ENCODE measurements around the gene FARP1. TPM values are rescaled to one million over a fixed set of nuclear protein-coding genes. Genes with fewer than 3 reads are reported as not detected.
A peak's percentile ranks its signal among the peaks of the same experiment; 100 is the strongest.

The FARP1 gene
- total RNA-seq, 4 donors from 2014 or later, result 103 to 172 (median 129) TPM

DNA sequence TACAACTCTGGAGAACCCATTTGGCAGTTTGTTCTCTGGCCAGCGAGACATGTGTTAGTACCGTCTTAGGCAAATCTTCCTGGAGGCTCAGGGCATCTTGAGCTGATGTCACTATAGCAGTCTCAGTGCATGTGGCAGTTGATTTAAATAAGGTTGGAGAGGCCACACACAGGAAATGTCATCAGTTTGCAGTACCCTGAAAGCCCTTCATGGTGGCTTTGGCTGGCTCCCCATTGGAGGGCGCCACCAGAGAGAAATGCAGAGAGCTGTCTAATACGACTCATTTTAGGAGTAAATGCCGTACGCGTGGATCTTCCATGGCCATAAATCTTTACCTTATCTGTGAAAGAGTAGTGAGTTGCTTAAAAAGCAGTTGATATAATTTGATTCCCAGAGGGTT, 270.9 kb downstream of the FARP1 start:
- H3K36me3 ChIP-seq, result no peaks in the 10 kb centered on the region
- H3K27me3 ChIP-seq, result no peaks in the 10 kb centered on the region
- TF ChIP-seq POLR2A (IDR thresholded peaks at IDR 0.05), result no peak
- TF ChIP-seq, protein P1, sequence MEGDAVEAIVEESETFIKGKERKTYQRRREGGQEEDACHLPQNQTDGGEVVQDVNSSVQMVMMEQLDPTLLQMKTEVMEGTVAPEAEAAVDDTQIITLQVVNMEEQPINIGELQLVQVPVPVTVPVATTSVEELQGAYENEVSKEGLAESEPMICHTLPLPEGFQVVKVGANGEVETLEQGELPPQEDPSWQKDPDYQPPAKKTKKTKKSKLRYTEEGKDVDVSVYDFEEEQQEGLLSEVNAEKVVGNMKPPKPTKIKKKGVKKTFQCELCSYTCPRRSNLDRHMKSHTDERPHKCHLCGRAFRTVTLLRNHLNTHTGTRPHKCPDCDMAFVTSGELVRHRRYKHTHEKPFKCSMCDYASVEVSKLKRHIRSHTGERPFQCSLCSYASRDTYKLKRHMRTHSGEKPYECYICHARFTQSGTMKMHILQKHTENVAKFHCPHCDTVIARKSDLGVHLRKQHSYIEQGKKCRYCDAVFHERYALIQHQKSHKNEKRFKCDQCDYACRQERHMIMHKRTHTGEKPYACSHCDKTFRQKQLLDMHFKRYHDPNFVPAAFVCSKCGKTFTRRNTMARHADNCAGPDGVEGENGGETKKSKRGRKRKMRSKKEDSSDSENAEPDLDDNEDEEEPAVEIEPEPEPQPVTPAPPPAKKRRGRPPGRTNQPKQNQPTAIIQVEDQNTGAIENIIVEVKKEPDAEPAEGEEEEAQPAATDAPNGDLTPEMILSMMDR (IDR thresholded peaks at IDR 0.05), result no peak
- peak overlapping the region; percentile 33 to 86 (median 84) for H3K27ac ChIP-seq
- intact Hi-C loops (cut with DNase I), result no loop called here
- no peak overlapping the region for H3K4me3 ChIP-seq (replicated peaks in 1 of 3)
- 93 to 99% methylated on average over 7 of the region's 7 CpGs for WGBS, 2 donors
- no peaks in the 10 kb centered on the region for H3K9me3 ChIP-seq
- H3K4me1 ChIP-seq, result peaks cover 42 to 45% of the 10 kb centered on the region in 2 donors
- no peak for DNase-seq

DNA sequence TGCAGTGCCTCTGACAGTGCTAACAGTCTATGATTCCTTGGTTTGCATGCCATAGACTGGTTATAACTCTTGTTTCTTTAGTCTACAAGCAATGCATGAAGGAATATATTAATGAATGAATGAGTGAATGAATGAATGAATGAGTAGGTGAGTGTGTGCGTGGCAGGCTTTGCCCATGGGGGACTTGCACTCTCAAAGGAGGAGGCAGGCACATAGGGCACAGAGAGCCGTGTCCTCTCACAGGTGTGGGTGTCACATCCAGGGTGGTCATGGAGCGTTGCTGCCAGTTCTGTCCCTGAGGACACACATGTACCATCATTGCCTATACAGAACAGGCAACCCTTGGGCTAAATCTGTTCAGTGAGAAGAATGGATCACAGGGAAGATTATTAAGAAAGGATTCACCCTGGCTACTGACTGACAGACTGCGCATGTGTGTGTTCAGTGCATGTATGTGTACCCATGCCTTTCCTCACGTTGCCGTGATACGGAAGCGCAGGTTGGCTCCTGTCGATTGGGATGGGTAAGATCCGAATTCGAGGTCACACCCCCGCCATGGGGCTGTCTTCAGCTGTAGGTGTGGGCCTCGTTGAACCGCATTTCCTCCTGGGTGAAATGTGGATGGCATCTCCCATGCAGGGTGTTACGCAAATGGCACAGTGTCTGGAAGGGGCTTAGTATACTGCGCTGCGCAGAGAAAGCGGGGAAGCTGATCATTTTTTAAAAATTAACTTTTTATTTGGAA, 272.6 kb downstream of the FARP1 start:
- no peaks in the 10 kb centered on the region for H3K36me3 ChIP-seq
- H3K9me3 ChIP-seq, result no peaks in the 10 kb centered on the region
- no peak overlapping the region for H3K4me3 ChIP-seq (replicated peaks in 1 of 3)
- no peak for DNase-seq
- TF ChIP-seq, protein P1 (IDR thresholded peaks at IDR 0.05), result no peak
- no peak for TF ChIP-seq POLR2A (IDR thresholded peaks at IDR 0.05)
- intact Hi-C loops (cut with DNase I), result no loop called here
- H3K27ac ChIP-seq, result peak overlapping the region; percentile 72 to 86 (median 84)
- H3K4me1 ChIP-seq, result peaks cover 42 to 45% of the 10 kb centered on the region in 2 donors
- no peaks in the 10 kb centered on the region for H3K27me3 ChIP-seq
- WGBS, 2 donors, result 88 to 96% methylated on average over 18 of the region's 18 CpGs

DNA sequence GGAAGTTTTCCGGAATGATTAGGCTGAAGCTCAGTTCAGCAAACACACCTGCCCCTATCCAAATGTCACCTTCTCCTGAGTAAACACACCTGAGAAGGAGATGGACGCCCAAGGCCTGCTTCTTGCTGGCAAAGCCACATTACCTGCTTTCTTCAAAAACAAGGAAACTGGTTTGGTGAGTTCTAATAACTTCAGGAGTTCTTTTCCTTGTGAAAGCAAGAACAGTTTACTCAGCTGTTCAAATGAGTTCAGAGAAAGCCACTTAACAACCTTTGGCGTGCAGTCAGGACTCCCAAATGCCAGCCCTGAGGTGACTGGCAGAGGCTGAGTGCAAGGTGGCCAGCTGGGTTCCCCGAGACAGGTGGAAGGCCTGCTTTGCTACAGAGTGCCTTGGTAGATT, 273.5 kb downstream of the FARP1 start:
- WGBS, 2 donors, result 30 to 37% methylated on average over 4 of the region's 4 CpGs
- Histone ChIP-seq H3K27ac (peak overlapping the region; percentile 72 to 86 (median 84)), H3K4me3 (replicated peaks in 1 of 3) (no peak overlapping the region), H3K9me3 (no peaks in the 10 kb centered on the region), H3K36me3 (no peaks in the 10 kb centered on the region), H3K27me3 (no peaks in the 10 kb centered on the region), H3K4me1 (peaks cover 41 to 42% of the 10 kb centered on the region in 2 donors)
- intact Hi-C loops (cut with DNase I), result no loop called here
- peak; percentile 97 for DNase-seq
- TF ChIP-seq POLR2A (IDR thresholded peaks at IDR 0.05), result peak in 1 of 2 donors; percentile 19
- TF ChIP-seq, protein P1 (IDR thresholded peaks at IDR 0.05), result no peak

DNA sequence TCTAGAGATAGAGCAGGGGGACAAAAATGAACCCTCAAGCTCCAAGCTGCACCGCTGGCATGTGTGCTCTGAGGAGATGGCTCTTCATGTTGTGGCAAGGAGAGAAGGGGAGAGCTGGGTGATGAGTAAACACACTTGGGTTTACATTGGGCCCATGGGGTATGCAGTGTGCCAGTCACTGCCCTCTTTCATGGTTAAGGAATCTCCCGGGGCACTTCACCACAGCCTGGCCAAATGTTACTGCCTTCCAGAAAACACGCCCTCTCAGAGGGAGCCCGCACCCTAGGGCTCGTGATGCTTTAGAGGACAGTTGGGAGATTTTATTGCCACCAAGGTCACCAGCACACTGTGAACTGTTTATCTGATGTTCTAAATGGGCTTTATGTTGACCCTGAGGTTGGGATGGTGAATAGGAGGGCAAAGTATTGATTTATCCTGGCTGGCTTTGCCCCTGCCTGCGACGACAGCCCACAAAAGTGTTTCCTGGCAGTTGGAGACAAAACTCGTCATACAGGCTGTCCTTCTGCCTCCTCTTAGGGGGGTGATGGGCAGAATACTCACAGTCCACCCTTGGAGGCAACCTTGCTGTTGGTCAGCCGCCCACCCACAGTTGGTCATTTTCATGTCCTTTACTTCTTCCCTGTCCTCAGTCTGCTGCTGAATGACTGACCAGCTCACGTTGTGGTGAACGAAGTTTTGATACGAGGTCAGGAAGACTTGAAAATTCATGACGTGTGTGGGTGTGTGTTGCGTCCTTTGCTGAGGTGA, 277.1 kb downstream of the FARP1 start:
- Histone ChIP-seq H3K36me3 (peaks cover 0 to 7% of the 10 kb centered on the region in 2 donors), H3K27me3 (no peaks in the 10 kb centered on the region), H3K9me3 (no peaks in the 10 kb centered on the region), H3K4me3 (replicated peaks in 1 of 3) (no peak overlapping the region), H3K27ac (no peak overlapping the region), H3K4me1 (peaks cover 27 to 33% of the 10 kb centered on the region in 2 donors)
- 92 to 95% methylated on average over 9 to 14 of the region's 14 CpGs for WGBS, 2 donors
- DNase-seq, result no peak
- intact Hi-C loops (cut with DNase I), result loop anchor here (10.0 kb wide), 1 partner anchor 385 kb away; no protein-coding TSS in a partner anchor
- TF ChIP-seq POLR2A (IDR thresholded peaks at IDR 0.05), result no peak
- TF ChIP-seq, protein P1 (IDR thresholded peaks at IDR 0.05), result no peak
